GM18517 (cell line): ENCODE measurements around the gene RNF5.
A peak's percentile ranks its signal among the peaks of the same experiment; 100 is the strongest.
"Not testable (repeated sequence)": the region's sequence is repeated elsewhere in the genome, so short reads cannot be mapped to it uniquely, and the experiment has no call there.

Experiments used
- ATAC-seq: cut with Tn5 transposase; IDR thresholded peaks from one replicate; pipeline ENCODE4 v1.9.1; 2021; ENCODE audit warnings: mild to moderate bottlenecking, moderate library complexity; ENCODE audit not compliant: unreplicated experiment

Gene RNF5, protein sequence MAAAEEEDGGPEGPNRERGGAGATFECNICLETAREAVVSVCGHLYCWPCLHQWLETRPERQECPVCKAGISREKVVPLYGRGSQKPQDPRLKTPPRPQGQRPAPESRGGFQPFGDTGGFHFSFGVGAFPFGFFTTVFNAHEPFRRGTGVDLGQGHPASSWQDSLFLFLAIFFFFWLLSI

DNA sequence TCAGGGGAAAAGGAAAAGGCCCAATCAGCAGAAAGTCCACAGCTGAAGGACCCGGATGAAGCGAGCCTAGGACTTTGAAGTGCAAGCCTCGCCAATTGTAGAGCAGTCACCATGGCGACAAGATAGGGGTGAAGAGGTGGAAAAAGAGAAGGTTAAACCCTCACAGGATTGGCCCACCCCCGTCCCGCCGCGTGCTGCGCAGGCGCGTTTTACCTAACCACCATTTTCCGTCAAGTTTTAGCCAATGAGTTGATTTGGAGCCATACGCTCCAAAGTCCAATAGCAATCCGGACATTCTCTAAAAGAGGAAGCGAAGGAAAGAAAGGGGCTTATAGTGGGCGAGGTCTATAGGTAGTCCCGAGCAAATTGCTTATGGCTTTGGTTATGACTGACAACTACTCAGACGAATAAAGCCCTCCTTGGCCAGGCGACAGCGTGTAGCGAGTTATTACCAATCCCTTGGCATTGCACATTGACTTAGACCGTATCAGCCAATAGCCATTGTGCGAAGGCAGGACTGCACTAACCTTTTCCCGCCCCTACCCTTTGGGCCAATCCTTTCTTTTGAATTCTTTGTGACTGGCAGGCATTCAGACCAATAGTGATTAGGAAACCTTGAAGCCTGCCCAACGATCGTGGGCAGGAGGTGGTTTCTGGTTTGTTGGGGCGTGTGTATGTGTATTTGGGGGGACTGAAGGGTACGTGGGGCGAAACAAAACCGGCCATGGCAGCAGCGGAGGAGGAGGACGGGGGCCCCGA, at the start of gene RNF5:
Gene RNF5 (plus strand): TSS at position 618 of the 759 bp plus-strand sequence. CDS start 107 bp downstream, at position 725.
- ATAC-seq: peak; percentile 86

DNA sequence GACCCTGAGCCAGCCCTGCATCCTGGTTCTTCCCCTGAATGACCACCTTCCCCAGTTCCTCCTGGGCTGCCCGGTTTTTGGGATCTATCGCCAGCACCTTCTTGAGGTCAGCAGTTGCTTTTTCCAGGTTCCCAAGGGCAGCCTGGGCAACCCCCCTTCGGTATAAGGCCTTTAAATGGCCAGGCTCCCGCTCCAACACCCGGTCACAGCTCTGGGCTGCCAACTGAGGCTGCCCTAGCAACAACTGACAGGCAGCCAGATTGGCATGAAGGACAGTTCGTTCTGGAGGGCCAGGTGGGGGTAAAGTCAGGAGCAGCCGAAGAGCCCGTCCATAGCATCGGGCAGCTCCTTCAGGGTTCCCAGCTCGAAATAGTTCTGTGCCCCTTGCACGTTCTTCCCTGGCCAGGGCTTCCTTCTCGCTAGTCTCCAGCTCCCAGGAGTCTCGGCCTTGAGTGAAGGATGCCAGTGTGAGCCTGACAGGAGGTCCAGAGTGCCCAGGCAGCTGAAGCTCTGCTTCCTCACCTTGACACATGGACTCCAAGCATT, 49.4 kb upstream of the RNF5 start:
- no peak for ATAC-seq

- peak; percentile 4 for ATAC-seq
Observed at GRCh38 chr6:32129297-32130088, 48.7 kb upstream of the RNF5 start.

GRCh38 chr6:32131439-32131948, 46.7 kb upstream of the RNF5 start:
- no peak for ATAC-seq

- ATAC-seq: no peak
Observed at GRCh38 chr6:32132110-32132509, 46.1 kb upstream of the RNF5 start.

DNA sequence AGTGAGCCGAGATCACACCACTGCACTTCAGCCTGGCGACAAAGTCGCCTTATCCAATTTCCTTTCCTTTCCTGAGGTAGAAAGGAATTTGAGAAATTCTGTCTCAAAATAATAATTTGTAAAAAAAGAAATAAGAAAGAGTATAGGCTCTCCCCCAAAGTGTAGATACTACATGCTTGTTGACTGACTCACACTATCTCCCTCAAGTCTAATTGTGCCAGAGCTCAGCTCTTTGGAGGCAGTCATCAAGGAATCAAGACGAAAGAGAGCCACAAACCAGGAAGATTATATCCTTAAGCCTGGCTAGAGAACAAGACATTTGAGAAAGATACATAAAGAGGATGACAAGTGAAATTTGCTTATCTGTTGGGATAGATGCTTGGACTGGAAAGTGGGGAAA, 44.4 kb upstream of the RNF5 start:
- no peak for ATAC-seq

GRCh38 chr6:32137454-32137853, 40.8 kb upstream of the RNF5 start:
- ATAC-seq: no peak

- no peak for ATAC-seq
Observed at GRCh38 chr6:32139590-32139989, 38.6 kb upstream of the RNF5 start.

DNA sequence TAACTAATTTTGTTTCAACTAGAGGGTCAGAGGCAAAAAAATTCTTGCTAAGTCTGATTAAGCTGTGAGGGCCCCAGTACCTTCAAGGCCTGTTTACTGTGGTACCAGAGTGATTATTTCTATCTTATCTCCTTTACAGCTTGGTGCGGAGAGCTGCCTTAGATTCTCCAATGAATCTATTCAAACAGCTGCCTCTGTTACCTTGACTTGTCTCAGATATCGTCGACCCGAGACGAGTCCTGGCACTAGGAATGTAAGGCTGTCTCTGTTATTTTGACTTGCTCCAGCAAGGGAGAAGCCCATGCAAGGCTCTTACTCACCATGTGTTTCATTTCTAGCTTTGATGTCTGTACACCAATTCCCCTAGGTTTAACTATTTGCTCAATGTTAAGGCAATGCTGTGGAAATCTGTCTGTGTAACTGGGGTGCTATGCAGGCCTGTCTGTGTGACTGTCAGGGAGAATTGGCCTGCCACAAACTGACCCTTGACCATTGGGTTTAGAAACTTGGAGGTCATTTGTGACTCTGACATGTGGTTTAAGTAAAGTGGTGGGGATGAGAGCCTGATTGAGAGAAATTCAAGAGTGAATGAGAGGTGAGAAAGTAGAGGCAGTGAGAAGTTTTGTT, 37.7 kb upstream of the RNF5 start:
- ATAC-seq: no peak

- not testable (repeated sequence) for ATAC-seq
Observed at GRCh38 chr6:32144238-32144637, 34.0 kb upstream of the RNF5 start.

GRCh38 chr6:32146287-32146686, 31.9 kb upstream of the RNF5 start:
- ATAC-seq: no peak

- no peak for ATAC-seq
Observed at GRCh38 chr6:32146687-32147086, 31.5 kb upstream of the RNF5 start.

- ATAC-seq: no peak
Observed at GRCh38 chr6:32147401-32148132, 30.6 kb upstream of the RNF5 start.

GRCh38 chr6:32148289-32149091, 29.7 kb upstream of the RNF5 start:
- no peak for ATAC-seq

DNA sequence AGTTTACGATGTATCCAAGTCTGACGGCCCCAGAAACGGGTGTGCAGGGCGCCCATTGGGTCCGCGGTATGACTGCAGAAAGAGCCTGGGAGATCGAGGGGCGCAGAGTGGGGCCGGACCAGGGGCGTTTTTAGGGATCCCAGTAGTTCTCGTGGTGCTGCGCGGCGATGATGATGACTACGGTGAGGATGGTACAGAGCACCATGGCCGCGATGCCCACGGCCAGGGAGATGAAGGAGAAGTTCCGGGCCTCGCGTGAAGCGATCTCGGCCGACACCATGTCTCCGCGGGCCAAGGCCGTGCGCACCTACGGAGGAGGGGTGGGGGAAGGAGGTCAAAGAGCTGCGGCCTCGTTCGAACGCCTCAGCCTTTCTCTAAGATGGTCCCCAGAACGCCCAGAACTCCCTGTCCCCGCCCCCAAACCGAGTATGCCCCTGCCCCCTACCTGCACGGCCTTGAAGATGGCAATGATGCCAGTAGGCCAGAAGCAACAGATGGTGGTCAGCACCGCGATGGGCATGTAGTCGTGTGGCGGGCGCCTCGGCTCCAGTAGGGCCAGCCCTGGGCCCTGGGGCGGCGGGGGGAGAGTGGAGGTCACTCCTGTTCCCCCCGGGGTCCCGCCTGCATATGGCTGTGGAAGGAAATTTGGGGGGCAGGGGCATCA, 29.0 kb upstream of the RNF5 start:
- no peak for ATAC-seq

GRCh38 chr6:32149932-32150870, 28.0 kb upstream of the RNF5 start:
- no peak for ATAC-seq

- no peak for ATAC-seq
Observed at GRCh38 chr6:32151181-32151862, 26.9 kb upstream of the RNF5 start.
